Brain microvascular endothelial cell (primary cell): ENCODE measurements around the gene GPAM.

Experiments
- DNase-seq: peaks from one replicate; pipeline ENCODE4 v3.0.0-alpha.2; 2020
- H3K27ac ChIP-seq: fragments of 250-450 bp; sonication (Bioruptor Pico); 2 replicates; pipeline ENCODE4 v1.5.1; 2020; ENCODE audit warnings: mild to moderate bottlenecking, moderate library complexity
- H3K27me3 ChIP-seq: fragments of 250-450 bp; sonication (Bioruptor Pico); replicated peaks from 2 replicates; pipeline ENCODE4 v1.5.1; 2020; ENCODE audit warnings: mild to moderate bottlenecking
- H3K36me3 ChIP-seq: fragments of 250-450 bp; sonication (Bioruptor Pico); replicated peaks from 2 replicates; pipeline ENCODE4 v1.5.1; 2020; ENCODE audit warnings: mild to moderate bottlenecking
- H3K4me3 ChIP-seq: 2 replicates; pipeline ENCODE4 v1.5.1; 2011; ENCODE audit warnings: low read depth, mild to moderate bottlenecking, control low read depth, low read length, moderate library complexity
- in situ Hi-C: cut with HindIII; loops from 2 replicates; pipeline ENCODE4 v1.10.0; 2017; ENCODE audit warnings: low sequenced_read_pairs, low pct_ligation_motif_present
- TF ChIP-seq, protein P1 (sequence below): IDR thresholded peaks from 2 replicates; pipeline ENCODE4 v1.5.1; 2011; ENCODE audit warnings: low read depth, mild to moderate bottlenecking, moderate library complexity, low read length, control low read depth, inconsistent platforms; ENCODE audit errors: missing control alignments

The GPAM gene

DNA sequence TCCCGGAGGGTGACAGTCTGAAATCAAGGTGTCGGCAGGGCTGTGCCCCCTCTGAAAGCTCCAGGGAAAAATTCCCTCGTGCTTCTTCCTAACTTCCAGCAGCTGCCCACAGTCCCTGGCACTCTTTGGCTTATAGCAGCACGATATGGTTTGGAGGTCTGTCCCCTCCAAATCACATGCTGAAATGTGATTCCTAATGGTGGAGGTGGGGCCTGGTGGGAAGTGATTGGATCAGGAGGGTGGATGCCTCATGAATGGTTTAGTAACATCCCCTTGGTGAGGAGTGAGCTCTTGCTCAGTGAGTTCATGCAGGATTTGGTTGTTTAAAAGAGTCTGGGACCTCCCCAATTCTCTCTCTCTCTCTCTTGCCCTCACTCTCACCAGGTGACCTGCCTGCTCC lies 51.1 kb downstream of the GPAM start:
- no peaks in the 10 kb centered on the region for H3K27me3 ChIP-seq
- H3K4me3 ChIP-seq: no peak overlapping the region
- in situ Hi-C loops: no loop called here
- TF ChIP-seq, protein P1, sequence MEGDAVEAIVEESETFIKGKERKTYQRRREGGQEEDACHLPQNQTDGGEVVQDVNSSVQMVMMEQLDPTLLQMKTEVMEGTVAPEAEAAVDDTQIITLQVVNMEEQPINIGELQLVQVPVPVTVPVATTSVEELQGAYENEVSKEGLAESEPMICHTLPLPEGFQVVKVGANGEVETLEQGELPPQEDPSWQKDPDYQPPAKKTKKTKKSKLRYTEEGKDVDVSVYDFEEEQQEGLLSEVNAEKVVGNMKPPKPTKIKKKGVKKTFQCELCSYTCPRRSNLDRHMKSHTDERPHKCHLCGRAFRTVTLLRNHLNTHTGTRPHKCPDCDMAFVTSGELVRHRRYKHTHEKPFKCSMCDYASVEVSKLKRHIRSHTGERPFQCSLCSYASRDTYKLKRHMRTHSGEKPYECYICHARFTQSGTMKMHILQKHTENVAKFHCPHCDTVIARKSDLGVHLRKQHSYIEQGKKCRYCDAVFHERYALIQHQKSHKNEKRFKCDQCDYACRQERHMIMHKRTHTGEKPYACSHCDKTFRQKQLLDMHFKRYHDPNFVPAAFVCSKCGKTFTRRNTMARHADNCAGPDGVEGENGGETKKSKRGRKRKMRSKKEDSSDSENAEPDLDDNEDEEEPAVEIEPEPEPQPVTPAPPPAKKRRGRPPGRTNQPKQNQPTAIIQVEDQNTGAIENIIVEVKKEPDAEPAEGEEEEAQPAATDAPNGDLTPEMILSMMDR: no peak
- DNase-seq: no peak
- no peaks in the 10 kb centered on the region for H3K36me3 ChIP-seq
- H3K27ac ChIP-seq: no peak overlapping the region

DNA sequence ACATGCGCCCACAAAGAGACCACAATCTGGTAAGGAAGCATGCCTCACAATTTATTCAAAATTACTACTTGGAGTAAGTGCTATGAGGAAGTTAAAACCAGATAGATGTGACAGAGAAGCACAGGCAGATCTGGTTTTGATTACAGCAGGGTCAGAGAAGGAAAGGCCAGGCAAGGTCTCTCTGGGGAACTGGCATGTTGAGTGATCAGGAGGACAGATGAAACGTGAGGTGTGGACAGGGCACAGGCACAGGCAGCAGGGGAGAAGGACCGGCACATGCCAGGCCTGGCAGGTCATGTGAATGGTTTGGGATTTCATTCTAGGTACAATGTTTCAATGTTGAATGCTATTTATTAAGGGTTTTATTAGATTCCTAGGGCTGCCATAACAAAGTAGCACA lies 51.6 kb downstream of the GPAM start:
- H3K27me3 ChIP-seq: no peaks in the 10 kb centered on the region
- H3K36me3 ChIP-seq: no peaks in the 10 kb centered on the region
- in situ Hi-C loops: no loop called here
- H3K27ac ChIP-seq: no peak overlapping the region
- no peak for DNase-seq
- TF ChIP-seq, protein P1: no peak
- H3K4me3 ChIP-seq: no peak overlapping the region

DNA sequence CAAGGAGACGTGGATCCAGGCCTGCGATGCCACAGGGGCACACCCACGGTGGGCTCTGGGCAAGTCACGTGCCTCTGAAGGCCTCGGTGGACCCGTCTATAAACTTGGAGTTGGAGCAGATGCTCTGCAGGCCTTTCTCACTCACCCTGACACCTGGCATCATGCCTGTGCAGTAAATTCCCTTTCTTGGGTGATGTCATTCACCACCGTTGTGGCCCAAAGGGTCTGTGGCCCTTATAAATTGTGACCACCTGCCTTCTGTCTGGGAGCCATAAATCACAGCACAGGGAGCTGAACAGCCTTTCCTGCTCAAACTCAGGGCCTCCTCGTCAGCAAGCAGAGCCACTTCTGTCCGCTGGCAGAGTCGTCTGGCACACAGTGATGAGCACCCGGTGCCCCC lies 52.2 kb downstream of the GPAM start:
- in situ Hi-C loops: no loop called here
- DNase-seq: no peak
- Histone ChIP-seq H3K27ac (no peak overlapping the region), H3K27me3 (no peaks in the 10 kb centered on the region), H3K36me3 (no peaks in the 10 kb centered on the region), H3K4me3 (no peak overlapping the region)
- TF ChIP-seq, protein P1: no peak

DNA sequence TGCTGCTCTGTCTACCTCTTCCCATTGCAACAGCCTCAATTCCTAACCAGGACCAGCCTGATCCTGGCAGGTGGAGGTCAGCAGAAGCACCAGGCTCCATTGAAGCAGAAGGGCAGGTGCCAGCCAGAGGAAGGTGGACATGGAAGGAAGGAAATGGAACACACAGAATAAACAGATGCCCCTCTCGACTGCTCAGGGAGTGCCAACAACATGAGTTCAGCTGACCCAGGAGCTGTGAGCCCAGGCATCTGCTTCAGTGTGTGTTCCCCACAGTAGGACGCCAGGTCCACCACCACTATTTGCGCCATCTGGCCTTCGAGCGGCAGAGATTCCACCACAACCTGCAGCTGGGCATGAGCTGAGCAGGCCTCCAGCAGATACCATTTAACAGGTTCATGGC lies 56.7 kb downstream of the GPAM start:
- Histone ChIP-seq H3K27ac (no peak overlapping the region), H3K36me3 (no peaks in the 10 kb centered on the region), H3K4me3 (no peak overlapping the region), H3K27me3 (no peaks in the 10 kb centered on the region)
- in situ Hi-C loops: no loop called here
- TF ChIP-seq, protein P1: no peak
- no peak for DNase-seq

- Histone ChIP-seq H3K4me3 (no peak overlapping the region), H3K27me3 (no peaks in the 10 kb centered on the region), H3K27ac (no peak overlapping the region), H3K36me3 (no peaks in the 10 kb centered on the region)
- in situ Hi-C loops: no loop called here
- TF ChIP-seq, protein P1: no peak
- DNase-seq: no peak
Measured at GRCh38 chr10:112126172-112126571, 57.4 kb downstream of the GPAM start.

- H3K4me3 ChIP-seq: no peak overlapping the region
- H3K27ac ChIP-seq: no peak overlapping the region
- in situ Hi-C loops: no loop called here
- H3K27me3 ChIP-seq: no peaks in the 10 kb centered on the region
- no peak for DNase-seq
- TF ChIP-seq, protein P1: no peak
- H3K36me3 ChIP-seq: no peaks in the 10 kb centered on the region
Measured at GRCh38 chr10:112124866-112125265, 58.7 kb downstream of the GPAM start.
